ENCODE results near the gene PKM.
A peak's percentile ranks its signal among the peaks of the same experiment; 100 is the strongest.
"Not testable (repeated sequence)": the region's sequence is repeated elsewhere in the genome, so short reads cannot be mapped to it uniquely, and the experiment has no call there.

The PKM gene

GRCh38 chr15:72231066-72231832, at the start of gene PKM:
Gene PKM, minus strand, starts transcription at chr15:72231190. Its CDS starts 12,093 bp downstream, at chr15:72219097.
- DNase-seq: peak; percentile 98

- no peak for DNase-seq
These were observed 49.8 kb upstream of the PKM start for GRCh38 chr15:72280751-72281150.

GRCh38 chr15:72278737-72279136, 47.7 kb upstream of the PKM start:
- DNase-seq: no peak

DNA sequence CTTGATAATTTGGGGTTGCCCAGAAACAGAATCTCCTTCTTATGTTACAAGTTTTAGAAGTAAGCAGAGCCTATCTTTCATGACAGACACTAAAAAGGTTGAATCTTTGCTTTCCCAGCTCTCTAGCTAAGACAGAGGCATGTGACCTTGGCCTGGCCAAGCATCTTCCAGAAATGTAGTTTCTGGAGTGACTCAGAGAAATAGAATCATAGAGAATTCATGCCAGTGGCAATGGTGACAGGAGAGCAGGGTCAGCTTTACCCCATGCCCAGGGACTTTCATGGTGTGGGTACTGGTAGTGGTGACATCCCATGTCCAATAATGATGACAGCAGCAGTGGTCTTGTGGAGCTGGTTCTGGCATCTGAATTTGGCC, 45.3 kb upstream of the PKM start:
- no peak for DNase-seq

GRCh38 chr15:72275635-72276325, 44.8 kb upstream of the PKM start:
- DNase-seq: not testable (repeated sequence)

- no peak for DNase-seq
These were observed 42.0 kb upstream of the PKM start for GRCh38 chr15:72272997-72273352.

GRCh38 chr15:72272213-72272996, 41.4 kb upstream of the PKM start, which contains the start of gene PARP6:
Gene PARP6, minus strand, starts transcription at chr15:72272554. Its CDS starts 5,077 bp downstream, at chr15:72267477.
- peak; percentile 99 for DNase-seq

DNA sequence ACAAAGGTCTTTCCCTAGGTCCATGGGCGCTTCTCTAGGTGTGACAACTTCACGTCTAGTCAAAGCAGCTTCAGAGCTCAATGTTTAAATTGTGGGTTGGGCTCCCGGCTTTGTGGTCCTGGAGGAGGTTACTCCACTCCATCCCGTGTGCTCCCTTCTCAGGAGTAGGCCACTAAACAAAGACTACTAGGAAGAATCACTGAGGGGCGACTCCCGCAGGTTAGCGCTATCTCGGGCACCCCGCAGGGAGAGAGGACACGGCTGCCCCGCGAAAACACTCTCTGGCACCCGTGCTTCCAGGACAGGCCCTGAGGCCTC, 40.9 kb upstream of the PKM start:
- DNase-seq: peak; percentile 10

DNA sequence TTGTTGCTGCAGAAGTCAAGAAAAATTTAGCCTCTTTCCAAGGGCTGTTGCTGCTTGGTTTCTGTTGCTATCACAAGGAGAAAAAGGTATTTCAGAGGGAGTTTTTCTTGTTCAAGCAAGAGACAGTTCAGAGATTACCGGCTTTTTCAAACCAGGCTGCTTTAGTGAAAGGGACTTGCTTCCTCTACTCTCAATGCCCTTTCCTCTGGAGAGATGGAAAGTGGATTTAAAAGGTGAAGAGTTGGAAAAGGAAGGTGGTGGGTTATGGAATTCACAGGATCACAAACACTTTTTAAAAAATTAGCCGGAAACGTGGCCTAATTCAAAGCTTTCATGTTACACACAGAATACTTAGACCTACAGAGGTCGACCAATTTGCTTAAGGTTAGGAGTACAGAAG, 40.2 kb upstream of the PKM start:
- DNase-seq: no peak

DNA sequence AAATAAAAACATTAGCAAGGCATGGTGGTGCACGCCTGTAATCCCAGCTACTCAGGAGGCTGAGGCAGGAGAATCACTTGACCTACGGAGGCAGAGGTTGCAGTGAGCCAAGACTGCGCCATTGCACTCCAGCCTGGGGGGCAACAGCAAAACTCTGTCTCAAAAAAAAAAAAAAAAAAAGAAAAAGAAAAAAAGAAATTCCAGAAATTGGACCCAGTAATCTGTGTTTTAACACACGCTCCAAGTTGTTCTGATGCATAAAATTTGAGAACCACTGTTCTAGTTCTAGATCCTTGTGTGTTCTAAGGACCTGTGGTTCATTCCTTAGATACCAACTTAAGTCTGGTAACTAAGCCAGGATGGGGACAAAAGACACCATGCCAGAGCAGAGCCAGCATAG, 38.7 kb upstream of the PKM start:
- no peak for DNase-seq

- peak; percentile 80 for DNase-seq
These were observed 34.0 kb upstream of the PKM start for GRCh38 chr15:72265031-72265430.

DNA sequence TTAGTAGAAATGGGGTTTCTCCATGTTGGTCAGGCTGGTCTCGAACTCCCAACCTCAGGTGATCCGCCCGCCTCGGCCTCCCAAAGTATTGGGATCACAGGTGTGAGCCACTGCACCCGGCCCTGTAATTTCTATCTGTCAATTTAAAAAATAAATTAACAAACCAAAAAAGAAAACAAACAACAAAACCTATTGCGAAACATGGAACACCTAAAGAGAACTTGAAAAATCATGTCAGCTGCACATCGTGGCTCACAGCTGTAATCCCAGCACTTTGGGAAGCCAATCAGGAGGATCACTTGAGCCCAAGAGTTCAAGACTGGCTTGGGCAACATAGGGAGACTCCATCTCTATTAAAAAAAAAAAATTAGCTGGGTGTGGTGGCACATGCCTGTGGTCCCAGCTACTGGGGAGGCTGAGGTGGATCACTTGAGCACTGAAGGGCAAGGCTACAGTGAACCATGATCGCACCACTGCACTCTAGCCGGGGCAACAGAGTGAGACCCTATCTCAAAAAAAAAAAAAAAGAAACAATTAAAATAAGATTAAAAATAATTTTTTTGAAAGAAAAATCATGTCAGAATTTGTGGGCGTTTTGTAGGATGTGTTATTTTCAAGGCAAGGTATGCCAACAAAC, 21.8 kb upstream of the PKM start:
- no peak for DNase-seq

- peak; percentile 32 for DNase-seq
These were observed 18.3 kb upstream of the PKM start for GRCh38 chr15:72249142-72249810.

GRCh38 chr15:72248514-72248913, 17.5 kb upstream of the PKM start:
- DNase-seq: no peak

DNA sequence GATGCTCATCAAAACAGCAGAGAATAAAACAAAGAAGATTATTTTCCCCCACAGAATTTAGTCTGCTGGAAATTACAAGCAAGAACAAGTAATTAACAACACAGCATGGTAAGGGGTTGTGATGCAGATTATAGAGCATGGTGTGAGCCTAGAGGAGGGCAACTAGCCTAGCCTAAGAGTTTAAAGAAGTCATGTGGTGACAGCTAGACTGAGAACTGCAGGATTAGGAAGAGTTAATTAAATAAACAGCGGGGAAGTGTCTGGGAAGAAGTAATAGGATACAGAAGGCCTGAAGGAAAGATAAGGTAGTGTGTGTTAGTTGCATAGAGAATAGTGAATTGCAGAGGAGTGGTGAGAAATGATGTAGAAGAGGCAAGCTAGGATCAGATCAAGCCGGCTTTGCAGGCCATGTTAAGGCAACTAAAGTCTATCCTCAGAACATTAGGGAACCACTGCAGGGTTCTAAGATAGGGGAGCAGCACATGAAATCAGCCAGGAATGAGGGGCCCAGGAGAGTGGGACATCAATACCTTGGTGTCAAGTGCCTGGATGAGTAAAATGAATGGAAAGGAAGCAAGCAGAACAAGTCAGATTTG, 11.9 kb upstream of the PKM start:
- DNase-seq: no peak

DNA sequence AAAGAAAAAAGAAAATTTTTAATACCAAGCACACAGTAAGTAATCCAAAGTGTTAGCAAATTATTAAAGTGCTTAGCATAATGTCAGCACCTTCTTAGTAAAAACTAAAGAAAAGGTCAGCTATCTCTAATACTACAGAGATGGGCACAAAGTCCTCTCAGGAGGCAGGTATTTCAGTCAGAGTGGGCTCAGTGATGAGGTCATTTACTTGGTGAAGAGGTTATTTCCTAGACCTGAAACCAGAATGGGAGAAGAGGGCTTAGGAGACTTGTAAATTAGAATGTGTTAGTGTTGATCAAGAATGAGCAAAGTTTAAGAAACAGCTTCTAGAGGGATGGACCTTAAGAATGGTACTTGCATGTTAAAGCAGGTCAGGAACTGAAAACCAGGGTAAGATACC, 8.7 kb upstream of the PKM start:
- no peak for DNase-seq

DNA sequence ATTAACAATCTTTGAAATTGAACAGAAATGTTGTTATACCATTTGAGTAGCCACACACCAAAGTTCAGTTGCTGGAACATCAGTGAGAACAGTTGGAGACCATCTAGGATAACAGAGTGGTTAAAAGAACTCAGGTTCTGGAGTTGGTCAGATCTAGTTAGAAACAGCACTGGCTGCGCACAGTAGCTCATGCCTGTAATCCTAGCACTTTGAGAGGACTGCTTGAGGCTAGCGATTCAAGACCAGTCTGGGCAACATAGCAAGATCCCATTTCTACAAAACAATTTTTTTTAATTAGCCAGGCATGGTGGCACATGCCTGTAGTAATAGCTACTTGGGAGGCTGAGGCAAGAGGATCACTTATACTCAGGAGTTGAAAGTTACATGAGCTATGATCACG, 7.6 kb upstream of the PKM start:
- DNase-seq: no peak

DNA sequence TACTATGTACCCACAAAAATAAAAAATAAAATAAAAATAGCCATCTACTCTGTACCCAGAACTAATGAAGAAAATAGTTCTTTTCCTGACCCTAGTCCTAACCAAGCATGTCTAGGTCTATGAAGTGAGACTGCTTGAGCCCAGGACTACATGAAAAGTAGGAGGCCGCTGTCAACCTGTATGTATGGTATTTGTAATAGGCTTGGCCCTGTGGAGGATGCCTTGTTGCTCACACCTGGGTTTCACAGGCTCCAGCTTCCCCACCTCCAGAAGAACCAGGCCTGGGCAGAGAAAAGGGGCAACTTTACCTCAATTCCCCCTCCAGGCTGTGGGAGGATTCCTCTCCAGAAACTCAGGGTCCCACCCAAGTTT, 6.8 kb upstream of the PKM start:
- DNase-seq: no peak

DNA sequence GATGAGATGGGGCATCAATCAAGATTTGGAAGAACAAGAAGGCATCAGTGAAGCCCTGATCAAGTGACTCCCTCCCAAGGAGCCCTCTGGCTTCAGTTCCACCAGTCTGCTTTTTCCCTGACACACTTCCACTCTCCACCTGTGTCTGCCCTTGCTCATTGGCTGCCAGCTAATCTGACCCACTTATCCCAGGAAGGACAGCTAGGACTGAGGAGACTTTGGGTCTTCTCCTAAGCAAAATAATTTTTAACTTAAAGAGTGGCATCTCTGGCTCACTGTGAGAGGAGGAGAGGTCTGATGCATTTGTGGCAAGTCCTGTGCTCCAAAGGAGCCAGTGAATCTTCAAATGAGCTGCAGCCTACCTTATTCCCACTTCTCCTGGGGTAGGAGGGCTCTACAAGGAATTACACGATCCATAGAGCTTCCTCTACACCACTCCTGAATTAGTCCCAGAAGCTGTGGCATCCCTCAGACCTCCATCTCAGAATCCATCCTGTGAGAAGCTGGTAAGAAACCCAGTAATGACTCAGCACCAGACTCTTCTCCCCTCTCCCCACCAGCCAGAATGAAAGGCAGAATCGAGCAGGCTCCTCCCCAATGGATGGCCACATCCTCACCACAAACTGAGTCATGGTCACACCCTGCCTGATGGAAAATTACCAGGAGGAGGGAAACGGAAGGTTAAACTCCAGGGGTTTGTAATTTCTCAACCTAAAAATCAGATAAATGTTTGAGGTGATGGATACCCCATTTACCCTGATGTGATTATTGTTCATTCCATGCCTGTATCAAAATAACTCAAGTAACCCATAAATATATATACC, 6.3 kb upstream of the PKM start:
- peak; percentile 96 for DNase-seq

- no peak for DNase-seq
These were observed 5.5 kb upstream of the PKM start for GRCh38 chr15:72236381-72237003.

- no peak for DNase-seq
These were observed 4.3 kb upstream of the PKM start for GRCh38 chr15:72235298-72235697.
